HS-5 (cell line): ENCODE data around the gene TULP4.
"Not testable (repeated sequence)": the region's sequence is repeated elsewhere in the genome, so short reads cannot be mapped to it uniquely, and the experiment has no call there.

ENCODE experiments used
- DNase-seq: peaks from one replicate; pipeline ENCODE4 v3.0.0-alpha.2; 2012; ENCODE audit warnings: low read depth

TULP4 gene

DNA sequence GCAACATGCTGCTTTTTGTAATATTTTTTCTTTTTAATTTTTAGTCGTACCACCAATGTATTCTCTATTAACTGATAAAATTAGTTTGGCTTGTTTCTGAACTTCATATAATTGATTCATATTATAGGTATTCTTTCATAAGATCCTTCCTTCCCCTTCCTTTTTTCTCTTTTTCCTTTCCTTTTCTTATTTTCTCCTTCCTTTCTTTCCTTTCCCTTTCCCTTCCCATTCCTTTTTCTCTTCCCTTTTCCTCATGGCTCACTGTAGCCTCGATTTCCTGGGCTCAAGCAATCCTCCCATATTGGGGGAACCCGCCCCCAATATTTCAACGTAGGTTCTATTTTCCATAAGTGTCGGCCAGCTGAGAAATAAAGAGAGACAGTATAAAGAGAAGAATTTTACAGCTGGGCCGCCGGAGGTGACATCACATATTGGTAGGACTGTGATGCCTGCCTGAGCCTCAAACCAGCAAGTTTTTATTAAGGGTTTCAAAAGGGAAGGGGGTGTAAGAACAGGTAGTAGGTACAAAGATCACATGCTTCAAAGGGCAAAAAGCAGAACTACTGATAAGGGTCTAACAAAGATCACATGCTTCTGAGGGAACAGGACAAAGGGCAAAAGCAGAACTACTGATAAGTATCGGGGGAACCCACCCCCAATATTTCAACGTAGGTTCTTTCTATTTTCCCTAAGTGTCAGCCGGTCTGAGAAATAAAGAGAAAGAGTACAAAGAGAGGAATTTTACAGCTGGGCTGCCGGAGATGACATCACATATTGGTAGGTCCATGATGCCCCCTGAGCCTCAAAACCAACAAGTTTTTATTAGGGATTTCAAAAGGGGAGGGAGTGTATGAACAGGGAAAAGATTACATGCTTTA lies 16.1 kb upstream of the TULP4 start:
- DNase-seq = not testable (repeated sequence)

DNA sequence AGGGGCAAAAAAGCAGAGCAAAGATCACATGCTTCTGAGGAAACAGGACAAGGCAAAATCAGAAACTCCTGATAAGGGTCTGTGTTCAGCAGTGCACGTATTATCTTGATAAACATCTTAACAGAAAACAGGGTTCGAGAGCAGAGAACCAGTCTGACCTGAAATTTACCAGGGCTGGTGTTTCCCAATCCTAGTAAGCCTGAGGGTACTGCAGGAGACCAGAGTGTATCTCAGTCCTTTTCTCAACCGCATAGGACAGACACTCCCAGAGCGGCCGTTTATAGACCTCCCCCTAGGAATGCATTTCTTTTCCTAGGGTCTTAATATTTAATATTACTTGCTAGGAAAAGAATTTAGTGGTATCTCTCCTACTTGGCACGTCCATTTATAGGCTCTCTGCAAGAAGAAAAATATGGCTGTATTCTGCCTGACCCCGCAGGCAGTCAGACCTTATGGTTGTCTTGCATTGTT lies 15.4 kb upstream of the TULP4 start:
- not testable (repeated sequence) for DNase-seq

- DNase-seq = not testable (repeated sequence)
Observed at GRCh38 chr6:158297657-158298056, 14.6 kb upstream of the TULP4 start.

- DNase-seq = not testable (repeated sequence)
Observed at GRCh38 chr6:158300306-158301143, 11.7 kb upstream of the TULP4 start.

- not testable (repeated sequence) for DNase-seq
Observed at GRCh38 chr6:158301561-158301960, 10.7 kb upstream of the TULP4 start.

DNA sequence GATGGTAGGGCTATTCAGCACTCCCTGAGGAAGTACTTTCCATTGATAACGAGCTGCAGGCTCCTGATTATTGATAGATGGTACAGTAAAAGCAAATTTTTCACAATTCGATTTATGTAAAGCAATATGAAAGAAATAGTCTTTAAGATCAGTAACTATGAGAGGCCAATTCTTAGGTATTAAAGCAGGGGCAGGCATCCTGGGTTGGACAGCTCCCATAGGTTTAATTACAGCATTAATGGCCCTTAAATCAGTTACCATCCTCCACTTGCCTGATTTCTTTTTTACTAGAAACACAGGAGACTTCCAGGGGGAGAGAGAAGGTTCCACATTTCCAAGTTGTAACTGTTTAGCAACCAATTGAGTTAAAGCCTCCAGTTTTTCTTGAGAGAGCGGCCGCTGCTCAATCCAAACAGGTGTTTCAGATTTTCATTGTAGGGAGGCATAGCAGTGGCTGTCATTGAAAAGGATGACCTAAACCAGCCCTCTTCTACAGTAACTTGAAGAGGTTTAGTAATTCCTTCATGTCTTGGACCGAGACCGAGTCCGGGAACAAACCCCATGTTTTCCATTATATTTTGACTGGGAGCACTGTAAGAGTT lies 10.0 kb upstream of the TULP4 start:
- not testable (repeated sequence) for DNase-seq

DNA sequence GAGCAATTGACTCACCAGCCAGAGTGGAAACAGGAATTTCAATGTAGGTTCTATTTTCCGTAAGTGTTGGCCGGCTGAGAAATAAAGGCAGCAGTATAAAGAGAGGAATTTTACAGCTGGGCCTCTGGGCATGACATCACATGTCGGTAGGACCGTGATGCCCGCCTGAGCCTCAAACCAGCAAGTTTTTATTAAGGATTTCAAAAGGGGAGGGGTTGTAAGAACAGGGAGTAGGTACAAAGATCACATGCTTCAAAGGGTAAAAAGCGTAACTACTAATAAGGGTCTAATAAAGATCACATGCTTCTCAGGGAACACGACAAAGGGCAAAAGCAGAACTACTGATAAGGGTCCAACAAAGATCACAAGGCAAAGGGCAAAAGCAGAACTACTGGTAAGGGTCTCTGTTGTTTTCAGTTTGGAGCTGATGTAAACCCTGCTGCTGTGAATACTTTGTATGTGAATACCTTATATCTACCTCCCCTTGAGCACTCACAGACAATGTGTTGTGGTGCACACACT lies 9.0 kb upstream of the TULP4 start:
- DNase-seq = no peak

GRCh38 chr6:158304254-158304653 lies 8.0 kb upstream of the TULP4 start:
- no peak for DNase-seq

DNA sequence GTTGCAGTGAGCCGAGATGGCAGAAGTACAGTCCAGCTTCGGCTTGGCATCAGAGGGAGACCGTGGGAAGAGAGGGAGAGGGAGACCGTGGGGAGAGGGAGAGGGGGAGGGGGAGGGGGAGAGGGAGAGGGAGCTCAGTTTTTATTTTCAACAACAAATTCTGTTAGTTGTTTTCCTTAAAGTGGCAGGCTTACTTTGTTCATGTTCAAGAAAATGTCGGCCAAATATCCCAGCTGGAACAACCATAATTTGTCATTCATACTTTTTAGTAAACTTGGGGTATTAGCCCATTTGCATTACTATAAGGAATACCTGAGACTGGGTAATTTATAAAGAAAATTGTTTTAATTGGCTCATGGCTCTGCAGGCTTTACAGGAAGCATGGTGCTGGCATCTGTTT lies 2.5 kb upstream of the TULP4 start:
- DNase-seq = no peak

GRCh38 chr6:158311193-158311592 lies 1.1 kb upstream of the TULP4 start:
- DNase-seq = no peak

DNA sequence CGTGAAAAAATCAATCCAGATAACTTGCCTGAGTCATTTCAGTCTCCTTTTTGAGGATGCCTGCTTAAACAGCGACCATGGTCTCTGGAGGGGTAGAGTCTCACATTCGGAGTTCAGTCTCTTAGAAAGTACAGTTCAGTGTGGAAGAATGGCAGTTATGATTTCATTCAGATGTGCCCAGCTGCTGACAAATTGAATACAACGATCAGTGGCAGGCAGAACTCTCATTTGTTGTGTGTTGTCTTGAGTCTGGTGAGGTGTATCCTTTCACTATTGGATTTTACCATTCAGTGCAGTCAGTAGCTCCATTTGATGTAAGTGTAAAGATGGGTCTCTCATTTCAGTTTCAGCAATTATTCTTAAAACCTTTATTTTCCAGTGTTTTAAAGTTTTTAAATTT lies 639 bp upstream of the TULP4 start:
- DNase-seq = no peak

DNA sequence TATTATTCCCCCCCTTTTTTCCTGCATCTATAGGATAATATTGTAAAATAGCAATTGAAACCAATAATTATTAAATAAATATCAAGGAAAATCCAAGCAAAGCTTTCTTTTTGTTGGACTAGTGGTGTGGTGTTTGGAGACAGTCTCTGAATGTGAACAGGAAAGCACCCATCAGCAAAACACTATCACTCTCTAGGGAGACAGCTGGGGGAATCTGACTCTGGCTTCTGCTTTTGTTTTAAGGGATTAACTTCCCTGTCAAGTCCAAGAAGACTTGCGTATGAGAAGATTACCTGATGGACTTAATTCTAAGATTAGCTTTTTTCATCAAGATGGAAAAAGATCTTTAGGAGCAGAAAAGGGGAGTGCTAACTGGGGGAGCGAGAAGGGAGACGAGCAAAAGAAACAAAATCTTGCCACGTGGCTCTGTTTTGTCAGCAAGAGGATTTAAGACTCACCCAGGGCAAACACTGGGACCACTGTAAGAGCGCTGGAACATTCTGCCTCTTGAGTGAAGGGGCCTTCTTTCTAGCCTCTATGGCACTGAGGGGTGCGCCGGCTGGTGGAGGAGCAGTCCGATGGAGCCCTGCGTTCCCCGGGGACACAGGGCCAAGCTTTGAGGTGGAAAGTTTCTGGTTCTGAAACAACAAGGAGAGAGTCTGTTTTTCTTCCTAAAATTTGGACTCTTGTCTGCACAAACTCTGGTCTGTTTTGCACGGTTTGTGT lies 570 bp downstream of the TULP4 start:
- DNase-seq = no peak

- no peak for DNase-seq
Observed at GRCh38 chr6:158313989-158314388, 1.7 kb downstream of the TULP4 start.

DNA sequence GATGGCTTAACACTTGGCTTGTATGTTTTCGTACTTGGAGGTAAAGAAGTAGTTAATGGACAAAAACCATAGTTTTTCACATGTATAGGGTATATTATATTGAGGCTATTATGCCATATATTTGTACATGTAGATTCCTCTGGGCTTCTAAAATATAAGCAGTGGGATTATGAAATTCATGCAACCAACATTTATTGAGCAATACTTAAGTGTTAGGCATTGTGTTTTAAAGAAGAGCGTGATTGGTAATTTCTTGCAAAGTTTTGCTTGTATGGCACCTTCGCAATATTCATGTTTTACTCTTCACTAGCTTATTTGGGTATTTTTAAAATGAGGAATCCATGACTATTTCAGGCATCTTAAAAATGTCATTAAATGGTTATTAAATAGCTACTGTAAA lies 2.5 kb downstream of the TULP4 start:
- DNase-seq = no peak

GRCh38 chr6:158316022-158316421 lies 3.8 kb downstream of the TULP4 start:
- DNase-seq = no peak

GRCh38 chr6:158321960-158322359 lies 9.7 kb downstream of the TULP4 start:
- DNase-seq = peak; percentile 26

DNA sequence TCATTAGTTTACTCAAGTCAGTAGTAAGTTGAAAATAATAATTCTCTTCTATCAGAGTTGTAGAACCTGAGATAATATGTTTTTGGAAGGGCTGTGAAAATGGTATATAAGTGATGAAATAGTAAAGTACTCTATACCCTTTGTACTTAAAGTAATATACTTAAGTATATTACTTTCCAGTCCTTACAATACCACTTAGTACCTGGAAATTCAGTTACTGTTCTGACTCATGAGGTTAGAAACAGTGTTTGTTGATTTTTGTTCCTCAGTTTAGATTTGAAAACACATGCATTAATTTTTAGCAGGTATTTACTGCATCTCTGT lies 10.1 kb downstream of the TULP4 start:
- no peak for DNase-seq

GRCh38 chr6:158322724-158323560 lies 10.7 kb downstream of the TULP4 start:
- DNase-seq = no peak

GRCh38 chr6:158323561-158323958 lies 11.3 kb downstream of the TULP4 start:
- DNase-seq = no peak

DNA sequence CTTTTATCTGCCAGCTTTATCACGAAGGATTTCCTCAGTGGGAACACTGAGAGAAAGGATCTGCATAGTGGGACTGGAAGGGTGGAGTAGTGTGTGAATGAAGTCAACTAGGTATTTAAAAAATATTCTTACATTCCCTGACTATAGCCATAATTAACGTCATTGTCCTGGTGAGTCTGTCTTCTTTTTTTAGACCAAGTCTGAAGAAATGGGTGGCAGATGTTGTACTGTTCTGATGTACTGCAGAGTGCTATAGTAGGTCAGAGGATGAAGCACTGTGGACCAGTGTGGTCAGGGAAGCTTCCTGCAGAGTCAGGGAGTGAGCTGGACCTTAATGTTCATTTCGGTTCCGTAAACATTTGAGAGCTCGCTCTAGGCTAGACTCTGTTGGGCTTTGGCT lies 11.9 kb downstream of the TULP4 start:
- no peak for DNase-seq

DNA sequence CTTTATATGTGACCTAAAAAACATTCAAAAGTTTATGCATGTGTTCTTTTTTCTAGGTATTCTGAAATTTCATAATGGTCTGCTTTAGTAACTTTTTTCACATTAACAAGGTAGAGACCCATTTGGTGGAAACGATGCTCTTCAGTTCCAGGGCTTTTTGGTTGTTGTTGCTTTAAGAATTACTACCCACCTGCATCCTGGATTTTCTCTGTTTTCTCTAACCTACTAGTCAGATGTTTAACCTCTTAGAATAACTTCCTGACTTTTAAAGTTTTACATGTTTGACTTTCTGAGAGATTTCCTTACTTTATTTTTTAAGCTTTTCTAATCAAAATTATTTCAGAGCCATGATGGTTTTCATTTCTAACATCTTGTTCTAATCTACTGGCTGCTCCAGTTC lies 14.9 kb downstream of the TULP4 start:
- no peak for DNase-seq
